Activated T-helper 2 cell treated with anti-CD3 and anti-CD28 coated beads, Interferon-gamma antibody, Interleukin-2, Interleukin-4, amounts not matched to agents 10 μg/mL and 5 μg/mL and 100 μg/mL, durations not matched to agents 14 hours and 24 hours and 36 hours (primary cell): ENCODE results near the gene LYSMD2. TPM values are rescaled to one million over a fixed set of nuclear protein-coding genes. Genes with fewer than 3 reads are reported as not detected.

Experiments used
- DNase-seq: peaks from one replicate; pipeline ENCODE4 v3.0.0; 2021; ENCODE audit warnings: low spot score
- H3K27ac Mint-ChIP-seq: one replicate; pipeline ENCODE4 v1.8.0; 2021; ENCODE audit warnings: mixed read lengths
- H3K27me3 Mint-ChIP-seq: one replicate; pipeline ENCODE4 v1.8.0; 2021; ENCODE audit warnings: low read depth, mixed read lengths
- H3K36me3 Mint-ChIP-seq: one replicate; pipeline ENCODE4 v1.8.0; 2021; ENCODE audit warnings: low read depth, mixed read lengths
- H3K4me1 Mint-ChIP-seq: one replicate; pipeline ENCODE4 v1.8.0; 2021; ENCODE audit warnings: low read depth, mixed read lengths
- H3K4me3 Mint-ChIP-seq: one replicate; pipeline ENCODE4 v1.8.0; 2021; ENCODE audit warnings: low read depth, mild to moderate bottlenecking, moderate library complexity, mixed read lengths
- H3K9me3 Mint-ChIP-seq: one replicate; pipeline ENCODE4 v1.8.0; 2021; ENCODE audit warnings: mixed read lengths
- intact Hi-C: fragments of 100-400 bp; cut with micrococcal nuclease; formaldehyde crosslinking; loops from one replicate; pipeline ENCODE4 v1.15.1; 2023
- total RNA-seq: library from RNA; stranded (reverse); gene quantifications from 2 replicates; pipeline ENCODE4 v1.2.3, GENCODE V29; 2022

Gene LYSMD2
- total RNA-seq, 1 donor from 2014 or later, result 5.8 TPM

GRCh38 chr15:51724673-51725072, 12.8 kb downstream of the LYSMD2 start:
- no peak overlapping the region for H3K4me3 Mint-ChIP-seq
- H3K36me3 Mint-ChIP-seq, result peaks cover 17% of the 10 kb centered on the region
- H3K9me3 Mint-ChIP-seq, result no peaks in the 10 kb centered on the region
- H3K27me3 Mint-ChIP-seq, result no peaks in the 10 kb centered on the region
- intact Hi-C loops, result no loop called here
- no peak for DNase-seq
- H3K4me1 Mint-ChIP-seq, result peaks cover 19% of the 10 kb centered on the region
- no peak overlapping the region for H3K27ac Mint-ChIP-seq

- H3K9me3 Mint-ChIP-seq, result no peaks in the 10 kb centered on the region
- intact Hi-C loops, result no loop called here
- H3K27ac Mint-ChIP-seq, result no peak overlapping the region
- H3K36me3 Mint-ChIP-seq, result peaks cover 17% of the 10 kb centered on the region
- peaks cover 19% of the 10 kb centered on the region for H3K4me1 Mint-ChIP-seq
- DNase-seq, result no peak
- no peaks in the 10 kb centered on the region for H3K27me3 Mint-ChIP-seq
- no peak overlapping the region for H3K4me3 Mint-ChIP-seq
These were observed 13.3 kb downstream of the LYSMD2 start for GRCh38 chr15:51724199-51724598.

GRCh38 chr15:51721199-51721960, 16.1 kb downstream of the LYSMD2 start:
- no peak for DNase-seq
- Mint-ChIP-seq H3K36me3 (peaks cover 17% of the 10 kb centered on the region), H3K27me3 (no peaks in the 10 kb centered on the region), H3K4me1 (peaks cover 12% of the 10 kb centered on the region), H3K4me3 (no peak overlapping the region), H3K9me3 (no peaks in the 10 kb centered on the region), H3K27ac (no peak overlapping the region)
- intact Hi-C loops, result no loop called here

- DNase-seq, result no peak
- no peaks in the 10 kb centered on the region for H3K27me3 Mint-ChIP-seq
- H3K27ac Mint-ChIP-seq, result no peak overlapping the region
- intact Hi-C loops, result no loop called here
- peaks cover 9% of the 10 kb centered on the region for H3K4me1 Mint-ChIP-seq
- H3K9me3 Mint-ChIP-seq, result no peaks in the 10 kb centered on the region
- H3K36me3 Mint-ChIP-seq, result peaks cover 17% of the 10 kb centered on the region
- H3K4me3 Mint-ChIP-seq, result no peak overlapping the region
These were observed 17.1 kb downstream of the LYSMD2 start for GRCh38 chr15:51720201-51720995.

GRCh38 chr15:51718746-51719145, 18.7 kb downstream of the LYSMD2 start:
- no peak overlapping the region for H3K4me3 Mint-ChIP-seq
- H3K9me3 Mint-ChIP-seq, result no peaks in the 10 kb centered on the region
- DNase-seq, result no peak
- intact Hi-C loops, result no loop called here
- peaks cover 12% of the 10 kb centered on the region for H3K36me3 Mint-ChIP-seq
- no peak overlapping the region for H3K27ac Mint-ChIP-seq
- H3K27me3 Mint-ChIP-seq, result no peaks in the 10 kb centered on the region
- peaks cover 3% of the 10 kb centered on the region for H3K4me1 Mint-ChIP-seq

- DNase-seq, result no peak
- H3K36me3 Mint-ChIP-seq, result peaks cover 12% of the 10 kb centered on the region
- H3K4me1 Mint-ChIP-seq, result peaks cover 3% of the 10 kb centered on the region
- H3K9me3 Mint-ChIP-seq, result no peaks in the 10 kb centered on the region
- H3K27ac Mint-ChIP-seq, result no peak overlapping the region
- no peak overlapping the region for H3K4me3 Mint-ChIP-seq
- H3K27me3 Mint-ChIP-seq, result no peaks in the 10 kb centered on the region
- intact Hi-C loops, result no loop called here
These were observed 19.2 kb downstream of the LYSMD2 start for GRCh38 chr15:51718219-51718618.

GRCh38 chr15:51714911-51715310, 22.5 kb downstream of the LYSMD2 start:
- Mint-ChIP-seq H3K27me3 (peaks cover 2% of the 10 kb centered on the region), H3K36me3 (no peaks in the 10 kb centered on the region), H3K27ac (no peak overlapping the region), H3K9me3 (no peaks in the 10 kb centered on the region), H3K4me3 (no peak overlapping the region), H3K4me1 (no peaks in the 10 kb centered on the region)
- DNase-seq, result no peak
- intact Hi-C loops, result no loop called here

GRCh38 chr15:51714162-51714561, 23.3 kb downstream of the LYSMD2 start:
- Mint-ChIP-seq H3K27ac (no peak overlapping the region), H3K9me3 (no peaks in the 10 kb centered on the region), H3K4me3 (no peak overlapping the region), H3K27me3 (peaks cover 2% of the 10 kb centered on the region), H3K4me1 (no peaks in the 10 kb centered on the region), H3K36me3 (no peaks in the 10 kb centered on the region)
- intact Hi-C loops, result no loop called here
- DNase-seq, result no peak

GRCh38 chr15:51709031-51709430, 28.4 kb downstream of the LYSMD2 start:
- H3K27ac Mint-ChIP-seq, result no peak overlapping the region
- no peaks in the 10 kb centered on the region for H3K36me3 Mint-ChIP-seq
- no peak for DNase-seq
- no peaks in the 10 kb centered on the region for H3K4me1 Mint-ChIP-seq
- peaks cover 11% of the 10 kb centered on the region for H3K27me3 Mint-ChIP-seq
- no peaks in the 10 kb centered on the region for H3K9me3 Mint-ChIP-seq
- no peak overlapping the region for H3K4me3 Mint-ChIP-seq
- intact Hi-C loops, result no loop called here

GRCh38 chr15:51708013-51708412, 29.4 kb downstream of the LYSMD2 start:
- Mint-ChIP-seq H3K9me3 (no peaks in the 10 kb centered on the region), H3K4me3 (no peak overlapping the region), H3K36me3 (no peaks in the 10 kb centered on the region), H3K27me3 (peaks cover 14% of the 10 kb centered on the region), H3K4me1 (no peaks in the 10 kb centered on the region), H3K27ac (no peak overlapping the region)
- DNase-seq, result no peak
- intact Hi-C loops, result no loop called here

- DNase-seq, result no peak
- intact Hi-C loops, result no loop called here
- Mint-ChIP-seq H3K4me3 (no peak overlapping the region), H3K4me1 (no peaks in the 10 kb centered on the region), H3K27me3 (peaks cover 14% of the 10 kb centered on the region), H3K36me3 (no peaks in the 10 kb centered on the region), H3K9me3 (no peaks in the 10 kb centered on the region), H3K27ac (no peak overlapping the region)
These were observed 30.4 kb downstream of the LYSMD2 start for GRCh38 chr15:51706926-51707608.

- intact Hi-C loops, result no loop called here
- Mint-ChIP-seq H3K27ac (no peak overlapping the region), H3K9me3 (no peaks in the 10 kb centered on the region), H3K4me1 (no peaks in the 10 kb centered on the region), H3K36me3 (no peaks in the 10 kb centered on the region), H3K4me3 (no peak overlapping the region), H3K27me3 (peaks cover 15% of the 10 kb centered on the region)
- no peak for DNase-seq
These were observed 31.2 kb downstream of the LYSMD2 start for GRCh38 chr15:51706291-51706690.

GRCh38 chr15:51702710-51703109, 34.7 kb downstream of the LYSMD2 start:
- intact Hi-C loops, result no loop called here
- H3K27ac Mint-ChIP-seq, result no peak overlapping the region
- H3K4me3 Mint-ChIP-seq, result no peak overlapping the region
- peaks cover 38% of the 10 kb centered on the region for H3K27me3 Mint-ChIP-seq
- H3K36me3 Mint-ChIP-seq, result no peaks in the 10 kb centered on the region
- DNase-seq, result no peak
- no peaks in the 10 kb centered on the region for H3K4me1 Mint-ChIP-seq
- no peaks in the 10 kb centered on the region for H3K9me3 Mint-ChIP-seq
